Activated T-helper 17 cell treated with anti-CD3 and anti-CD28 coated beads, Interleukin-2, amount 50 U/mL, for 72 hours (primary cell): ENCODE results near the gene AADACL2. TPM values are rescaled to one million over a fixed set of nuclear protein-coding genes. Genes with fewer than 3 reads are reported as not detected.
"Not testable (repeated sequence)": the region's sequence is repeated elsewhere in the genome, so short reads cannot be mapped to it uniquely, and the experiment has no call there.

Experiments used
- ATAC-seq: fragments of 150-1000 bp; cut with Tn5 transposase; replicated peaks from 2 replicates; pipeline ENCODE4 v1.10.0; 2021; ENCODE audit warnings: mild to moderate bottlenecking, moderate library complexity
- H3K27ac Mint-ChIP-seq: one replicate; pipeline ENCODE4 v1.8.0; 2022; ENCODE audit warnings: mixed read lengths
- H3K27me3 Mint-ChIP-seq: one replicate; pipeline ENCODE4 v1.8.0; 2022; ENCODE audit warnings: mixed read lengths
- H3K36me3 Mint-ChIP-seq: one replicate; pipeline ENCODE4 v1.8.0; 2022; ENCODE audit warnings: low read depth, mild to moderate bottlenecking, mixed read lengths
- H3K4me1 Mint-ChIP-seq: one replicate; pipeline ENCODE4 v1.8.0; 2022; ENCODE audit warnings: mixed read lengths
- H3K4me3 Mint-ChIP-seq: one replicate; pipeline ENCODE4 v1.8.0; 2022; ENCODE audit warnings: mild to moderate bottlenecking, mixed read lengths
- H3K9me3 Mint-ChIP-seq: one replicate; pipeline ENCODE4 v1.8.0; 2022; ENCODE audit warnings: mixed read lengths
- total RNA-seq, 2 donors: library from RNA; stranded (reverse); gene quantifications; one replicate each; pipeline ENCODE4 v1.2.3, GENCODE V29; 2022

Gene AADACL2
- total RNA-seq, 2 donors from 2014 or later = not detected

DNA sequence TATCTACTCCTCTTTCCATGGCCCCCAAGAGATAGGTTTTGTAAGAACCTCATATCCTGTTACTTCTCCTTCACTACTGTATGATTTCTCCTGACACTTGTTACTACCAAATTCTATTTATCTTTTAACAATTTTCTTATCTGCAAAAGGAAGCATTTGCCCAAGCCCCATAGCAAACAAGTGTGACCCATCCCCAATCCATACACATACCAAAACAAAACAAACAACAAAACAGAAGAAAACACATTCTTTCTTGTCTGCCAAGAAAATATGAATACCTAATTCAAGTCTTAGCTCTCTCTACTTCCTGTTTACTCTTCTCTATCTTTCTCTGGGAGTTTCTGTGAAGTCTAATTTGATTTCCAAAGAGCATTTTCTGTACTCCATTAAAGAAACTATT is 41.2 kb downstream of the AADACL2 start:
- H3K36me3 Mint-ChIP-seq = no peaks in the 10 kb centered on the region
- H3K4me1 Mint-ChIP-seq = no peaks in the 10 kb centered on the region
- no peak overlapping the region for H3K27ac Mint-ChIP-seq
- no peak overlapping the region for H3K4me3 Mint-ChIP-seq
- ATAC-seq = no peak
- peaks cover 11% of the 10 kb centered on the region for H3K27me3 Mint-ChIP-seq
- H3K9me3 Mint-ChIP-seq = no peaks in the 10 kb centered on the region

DNA sequence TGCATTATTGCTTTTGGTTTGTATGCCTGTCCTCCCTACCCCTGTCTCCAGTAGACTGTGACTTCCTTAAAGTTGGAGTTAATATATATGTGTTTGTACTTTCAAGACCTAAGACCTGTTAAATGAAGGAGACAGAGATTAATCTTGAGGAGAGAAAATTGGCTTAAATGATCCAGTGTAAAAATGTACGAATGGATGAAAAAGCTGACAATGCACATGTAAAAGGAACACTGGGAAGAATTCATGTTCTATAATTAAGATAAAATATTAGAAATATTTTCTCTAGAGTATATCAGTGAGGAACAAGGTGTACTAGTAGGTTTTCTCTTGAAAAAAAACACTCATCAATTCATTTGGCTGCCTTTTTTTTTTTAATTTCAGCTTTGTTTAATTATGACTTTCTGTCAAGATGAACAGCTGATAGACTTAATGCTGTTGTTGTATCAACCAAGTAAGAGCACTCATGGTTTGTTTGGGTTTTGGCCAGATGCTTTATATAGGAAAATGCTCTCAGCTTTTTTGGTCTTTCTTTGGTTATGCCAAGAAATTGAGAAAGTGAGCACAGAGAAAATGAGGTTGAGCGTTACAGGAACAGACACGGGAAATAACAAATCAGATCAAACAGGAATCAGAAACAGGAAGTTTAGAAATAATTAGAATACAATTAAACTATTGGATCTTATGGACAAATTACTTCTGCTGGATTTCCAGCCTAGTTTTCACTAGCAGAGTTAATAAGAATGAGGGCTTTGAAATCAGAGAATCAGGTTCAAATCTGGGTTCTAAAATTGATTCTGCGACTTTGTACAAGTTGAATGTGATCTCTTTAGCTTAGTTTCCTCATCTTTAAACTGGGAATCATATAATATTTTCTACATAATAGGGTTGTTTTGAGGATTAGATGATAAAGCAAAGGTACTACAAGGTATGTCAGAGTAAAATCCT is 41.9 kb downstream of the AADACL2 start:
- Mint-ChIP-seq H3K4me3 (no peak overlapping the region), H3K27me3 (peaks cover 11% of the 10 kb centered on the region), H3K36me3 (no peaks in the 10 kb centered on the region), H3K4me1 (no peaks in the 10 kb centered on the region), H3K9me3 (no peaks in the 10 kb centered on the region), H3K27ac (no peak overlapping the region)
- no peak for ATAC-seq

DNA sequence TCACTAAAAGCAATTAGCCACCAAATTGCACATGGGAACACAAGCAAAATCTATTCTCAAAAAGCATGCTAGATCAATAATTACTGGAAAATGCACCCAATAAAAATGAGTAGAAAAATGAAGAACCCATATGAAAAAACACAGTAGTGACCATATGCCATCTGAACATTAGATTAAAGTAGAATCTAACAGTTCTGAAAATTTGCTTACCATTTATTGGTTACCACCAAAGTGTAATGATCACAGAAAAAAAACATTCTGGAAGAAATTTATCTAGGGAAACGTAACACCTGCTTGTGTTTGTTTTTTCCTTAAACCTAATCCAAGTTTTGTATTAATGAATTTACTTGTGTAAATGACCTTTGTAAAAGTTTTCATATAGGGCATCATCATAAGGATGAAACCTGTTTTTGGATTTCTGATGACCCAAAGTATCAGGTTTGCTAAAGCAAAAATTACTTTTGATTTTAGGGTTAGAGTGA is 42.6 kb downstream of the AADACL2 start:
- Mint-ChIP-seq H3K4me3 (no peak overlapping the region), H3K27ac (no peak overlapping the region), H3K36me3 (no peaks in the 10 kb centered on the region), H3K27me3 (peaks cover 11% of the 10 kb centered on the region), H3K4me1 (no peaks in the 10 kb centered on the region), H3K9me3 (no peaks in the 10 kb centered on the region)
- ATAC-seq = no peak

DNA sequence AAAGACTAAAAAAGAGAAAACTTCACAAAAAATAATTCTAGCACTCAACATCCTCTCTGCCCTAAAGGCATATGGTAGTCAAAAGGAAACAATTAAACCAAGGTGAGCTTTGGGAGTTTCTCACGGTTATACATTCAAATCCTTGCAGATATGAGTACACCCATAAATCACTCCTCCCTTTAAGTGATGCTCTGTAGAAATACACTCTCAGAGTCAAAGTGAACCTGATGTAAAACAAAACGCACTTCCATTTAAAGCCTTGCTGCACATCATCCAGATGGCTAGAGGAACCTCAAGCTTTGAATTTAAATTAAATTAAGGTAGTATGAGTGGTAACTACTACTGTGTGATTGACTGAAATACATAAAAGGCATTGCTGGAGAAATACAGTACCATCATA is 44.2 kb downstream of the AADACL2 start:
- Mint-ChIP-seq H3K4me3 (no peak overlapping the region), H3K9me3 (no peaks in the 10 kb centered on the region), H3K27me3 (peaks cover 11% of the 10 kb centered on the region), H3K27ac (no peak overlapping the region), H3K4me1 (no peaks in the 10 kb centered on the region), H3K36me3 (no peaks in the 10 kb centered on the region)
- no peak for ATAC-seq

DNA sequence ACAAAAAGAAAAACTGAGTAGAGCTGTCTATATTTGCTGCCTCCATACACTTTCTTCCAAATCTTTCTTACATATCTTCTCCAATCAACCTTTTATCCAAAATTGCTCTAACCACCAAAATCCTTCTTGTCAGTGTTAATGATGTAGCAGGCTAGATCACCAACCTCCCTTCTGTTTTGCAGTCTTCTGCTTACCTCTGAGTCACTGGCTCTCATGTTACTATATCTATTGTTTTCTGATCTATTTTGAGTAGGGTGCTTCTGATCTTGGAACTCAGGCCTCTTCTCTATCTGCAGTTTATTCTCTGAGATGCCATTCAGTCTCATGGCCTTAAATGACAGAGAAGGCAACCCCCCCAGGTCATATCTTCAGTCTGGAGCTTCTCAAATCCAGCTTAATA is 53.9 kb downstream of the AADACL2 start:
- no peak overlapping the region for H3K4me3 Mint-ChIP-seq
- no peak overlapping the region for H3K27ac Mint-ChIP-seq
- H3K4me1 Mint-ChIP-seq = no peaks in the 10 kb centered on the region
- H3K9me3 Mint-ChIP-seq = no peaks in the 10 kb centered on the region
- H3K36me3 Mint-ChIP-seq = no peaks in the 10 kb centered on the region
- no peak for ATAC-seq
- peaks cover 4% of the 10 kb centered on the region for H3K27me3 Mint-ChIP-seq

DNA sequence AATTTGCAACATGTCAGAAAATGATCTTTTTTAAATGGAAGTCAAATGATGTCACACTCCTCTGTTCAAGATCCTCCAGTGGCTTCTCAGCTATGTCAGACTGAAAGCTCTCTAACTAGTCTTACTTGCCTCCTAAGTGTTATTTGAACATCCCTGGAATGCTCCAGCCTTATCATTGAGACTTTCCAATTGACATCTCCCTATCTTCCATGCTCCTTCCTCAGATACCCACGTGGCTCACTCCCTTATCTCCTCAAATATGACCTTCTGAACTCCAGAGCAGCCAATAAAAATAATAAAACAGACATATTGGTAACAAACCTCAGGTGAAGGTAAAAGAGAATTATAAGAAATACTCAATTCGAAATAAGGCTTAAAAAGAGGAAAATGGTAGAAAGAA is 54.7 kb downstream of the AADACL2 start:
- H3K27ac Mint-ChIP-seq = no peak overlapping the region
- no peaks in the 10 kb centered on the region for H3K4me1 Mint-ChIP-seq
- no peaks in the 10 kb centered on the region for H3K36me3 Mint-ChIP-seq
- ATAC-seq = no peak
- no peak overlapping the region for H3K4me3 Mint-ChIP-seq
- no peaks in the 10 kb centered on the region for H3K9me3 Mint-ChIP-seq
- H3K27me3 Mint-ChIP-seq = peaks cover 4% of the 10 kb centered on the region

DNA sequence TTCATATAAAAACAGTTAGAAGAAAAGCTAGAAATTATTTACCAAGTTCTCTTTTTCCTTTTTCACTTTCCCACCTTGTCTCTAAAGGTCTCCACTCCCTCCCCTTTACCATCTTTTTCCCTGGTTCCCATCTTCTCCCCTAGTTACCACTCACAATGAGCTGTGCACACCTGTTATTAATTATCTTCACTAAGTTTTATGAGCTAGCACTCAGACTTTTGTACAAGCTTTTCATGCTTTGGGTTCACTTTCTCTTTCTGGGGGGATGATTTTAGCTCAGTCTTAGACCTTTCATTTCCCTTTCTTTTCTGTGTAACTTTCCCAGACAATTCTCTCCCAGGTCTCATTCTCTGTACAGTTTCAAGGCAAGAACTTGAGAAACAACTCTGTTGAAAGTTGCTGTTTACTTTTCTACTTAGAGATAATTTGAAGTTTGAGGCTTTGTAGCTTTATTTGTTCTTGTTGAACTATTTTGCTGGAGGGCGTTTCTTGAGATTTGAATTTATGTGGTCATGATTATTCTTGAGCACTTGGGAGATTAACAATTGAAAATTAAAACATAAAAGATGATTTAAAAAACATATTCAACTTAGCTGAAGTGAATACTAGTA is 56.2 kb downstream of the AADACL2 start:
- Mint-ChIP-seq H3K4me3 (no peak overlapping the region), H3K27ac (no peak overlapping the region), H3K9me3 (no peaks in the 10 kb centered on the region), H3K36me3 (no peaks in the 10 kb centered on the region), H3K27me3 (peaks cover 10% of the 10 kb centered on the region), H3K4me1 (no peaks in the 10 kb centered on the region)
- no peak for ATAC-seq

DNA sequence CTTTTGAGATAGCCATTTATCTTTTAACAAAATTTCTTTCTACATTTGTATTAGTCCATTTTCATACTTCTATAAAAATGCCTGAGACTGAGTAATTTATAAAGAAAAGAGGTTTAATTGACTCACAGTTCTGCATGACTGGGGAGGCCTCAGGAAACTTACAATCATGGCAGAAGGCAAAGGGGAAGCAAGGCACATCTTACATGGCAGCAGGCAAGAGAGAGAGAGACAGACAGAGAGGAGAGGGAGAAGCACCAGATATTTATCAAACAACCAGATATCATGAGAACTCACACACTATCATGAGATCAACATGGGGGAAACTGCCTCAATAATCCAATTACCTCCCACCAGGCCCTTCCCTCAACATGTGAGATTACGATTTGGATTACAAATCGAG is 57.0 kb downstream of the AADACL2 start:
- not testable (repeated sequence) for H3K36me3 Mint-ChIP-seq, H3K4me3 Mint-ChIP-seq, H3K27ac Mint-ChIP-seq, ATAC-seq, H3K4me1 Mint-ChIP-seq, H3K9me3 Mint-ChIP-seq, H3K27me3 Mint-ChIP-seq

DNA sequence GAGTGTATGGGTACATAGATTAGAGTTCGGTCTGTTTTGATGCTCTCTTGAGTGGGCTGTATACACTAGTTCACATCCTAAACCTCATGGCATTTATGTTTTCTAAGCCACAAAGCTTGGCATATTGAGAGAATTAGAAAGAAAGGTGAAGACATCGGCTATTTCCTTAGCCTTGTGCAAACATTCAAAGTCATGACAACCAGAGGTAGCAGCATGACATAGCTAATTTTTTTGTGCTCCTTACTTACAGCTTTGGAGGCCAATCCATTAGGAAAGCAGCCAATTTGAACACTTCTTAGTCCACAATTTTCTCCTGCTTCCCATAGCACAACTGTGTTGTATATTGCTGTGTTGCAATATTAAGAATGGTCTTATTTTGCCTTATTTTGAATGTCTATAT is 58.7 kb downstream of the AADACL2 start:
- Mint-ChIP-seq H3K36me3 (no peaks in the 10 kb centered on the region), H3K9me3 (no peaks in the 10 kb centered on the region), H3K27me3 (peaks cover 10% of the 10 kb centered on the region), H3K4me3 (no peak overlapping the region), H3K27ac (no peak overlapping the region), H3K4me1 (no peaks in the 10 kb centered on the region)
- no peak for ATAC-seq

DNA sequence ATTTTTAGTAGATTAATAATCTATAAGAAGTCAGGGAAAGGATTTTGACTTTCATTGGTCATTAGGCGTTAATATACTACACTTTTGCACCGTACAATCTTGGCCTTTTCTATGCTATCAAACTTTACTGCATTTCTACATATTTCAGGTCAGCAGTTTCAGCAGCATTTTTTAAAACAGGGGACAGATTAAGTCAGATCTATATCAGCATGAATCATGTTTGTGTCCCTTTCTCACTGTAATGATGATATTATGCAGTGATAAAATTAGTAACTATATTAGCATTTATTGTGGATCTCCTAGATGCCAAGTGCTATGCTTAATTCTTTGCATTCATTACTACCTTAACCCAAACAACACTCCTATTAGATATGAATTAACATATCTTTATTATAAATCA is 59.9 kb downstream of the AADACL2 start:
- Mint-ChIP-seq H3K4me1 (no peaks in the 10 kb centered on the region), H3K9me3 (no peaks in the 10 kb centered on the region), H3K27me3 (peaks cover 10% of the 10 kb centered on the region), H3K36me3 (no peaks in the 10 kb centered on the region), H3K27ac (no peak overlapping the region), H3K4me3 (no peak overlapping the region)
- ATAC-seq = no peak

DNA sequence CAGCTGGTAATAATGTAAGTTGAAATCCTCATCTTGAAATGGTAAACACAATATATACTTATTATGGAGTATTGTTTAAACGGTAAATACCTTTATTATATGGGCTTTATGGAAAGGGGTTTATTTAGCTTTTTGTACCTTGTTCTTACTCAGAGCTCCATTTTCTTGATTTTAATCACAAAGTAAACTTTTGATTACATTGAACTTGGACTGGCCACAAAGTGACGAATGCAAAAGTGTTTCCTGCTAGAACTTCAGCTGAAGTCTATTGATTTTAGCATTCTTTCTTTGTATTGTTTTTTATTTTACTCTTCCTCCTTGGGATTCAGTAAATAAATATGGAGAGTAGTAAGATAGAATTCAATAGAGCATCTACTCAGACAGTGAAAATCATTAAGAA is 60.4 kb downstream of the AADACL2 start:
- peaks cover 10% of the 10 kb centered on the region for H3K27me3 Mint-ChIP-seq
- no peak overlapping the region for H3K4me3 Mint-ChIP-seq
- no peaks in the 10 kb centered on the region for H3K9me3 Mint-ChIP-seq
- H3K27ac Mint-ChIP-seq = no peak overlapping the region
- ATAC-seq = no peak
- H3K4me1 Mint-ChIP-seq = no peaks in the 10 kb centered on the region
- no peaks in the 10 kb centered on the region for H3K36me3 Mint-ChIP-seq

DNA sequence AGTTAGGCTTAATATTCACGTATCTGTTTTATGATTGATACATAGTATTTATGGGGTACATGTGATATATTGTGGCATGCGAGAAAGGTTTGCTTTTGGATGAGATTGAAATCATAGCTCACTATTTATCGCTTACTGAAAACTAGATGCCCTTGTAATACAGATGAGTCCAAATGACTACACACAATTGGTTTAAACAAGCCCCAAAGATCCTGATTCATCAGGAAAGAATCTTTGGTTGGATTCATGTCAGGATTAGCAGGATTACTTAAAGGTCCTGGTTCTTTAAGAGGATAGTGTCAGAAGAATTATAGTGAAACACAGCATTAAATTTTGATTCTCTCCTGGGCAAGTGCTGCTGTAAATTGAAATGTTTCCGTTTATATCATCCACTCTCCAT is 61.5 kb downstream of the AADACL2 start:
- no peaks in the 10 kb centered on the region for H3K36me3 Mint-ChIP-seq
- no peak overlapping the region for H3K27ac Mint-ChIP-seq
- no peak for ATAC-seq
- no peaks in the 10 kb centered on the region for H3K4me1 Mint-ChIP-seq
- H3K4me3 Mint-ChIP-seq = no peak overlapping the region
- no peaks in the 10 kb centered on the region for H3K9me3 Mint-ChIP-seq
- peaks cover 5% of the 10 kb centered on the region for H3K27me3 Mint-ChIP-seq

DNA sequence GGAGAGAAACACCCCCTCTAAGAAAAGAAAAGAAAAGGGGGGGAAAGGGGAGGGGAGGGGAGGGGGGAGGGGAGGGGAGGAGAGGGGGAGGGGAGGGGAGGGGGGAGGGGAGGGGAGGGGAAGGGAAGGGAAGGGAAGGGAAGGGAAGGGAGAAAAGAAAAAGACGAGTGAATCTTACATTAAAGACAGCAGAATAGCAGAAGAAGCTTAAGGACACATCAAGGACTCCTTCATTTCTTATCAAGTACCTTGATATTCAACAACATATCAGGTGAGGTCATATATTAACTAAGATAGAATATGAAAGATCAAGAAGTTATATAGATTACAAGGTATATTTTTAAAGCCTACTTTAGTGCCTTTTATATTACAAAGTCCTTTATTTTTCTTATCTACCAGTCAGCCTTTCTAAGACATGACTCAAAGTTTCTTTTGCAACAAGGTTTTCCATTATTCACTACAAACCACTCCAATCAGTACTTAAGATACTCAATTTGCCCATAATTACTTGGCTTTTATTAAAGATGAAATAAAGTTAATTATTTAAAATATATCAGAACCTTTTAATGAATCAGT is 62.5 kb downstream of the AADACL2 start:
- no peaks in the 10 kb centered on the region for H3K9me3 Mint-ChIP-seq
- H3K4me3 Mint-ChIP-seq = no peak overlapping the region
- no peaks in the 10 kb centered on the region for H3K4me1 Mint-ChIP-seq
- no peak for ATAC-seq
- no peak overlapping the region for H3K27ac Mint-ChIP-seq
- peaks cover 5% of the 10 kb centered on the region for H3K27me3 Mint-ChIP-seq
- no peaks in the 10 kb centered on the region for H3K36me3 Mint-ChIP-seq

DNA sequence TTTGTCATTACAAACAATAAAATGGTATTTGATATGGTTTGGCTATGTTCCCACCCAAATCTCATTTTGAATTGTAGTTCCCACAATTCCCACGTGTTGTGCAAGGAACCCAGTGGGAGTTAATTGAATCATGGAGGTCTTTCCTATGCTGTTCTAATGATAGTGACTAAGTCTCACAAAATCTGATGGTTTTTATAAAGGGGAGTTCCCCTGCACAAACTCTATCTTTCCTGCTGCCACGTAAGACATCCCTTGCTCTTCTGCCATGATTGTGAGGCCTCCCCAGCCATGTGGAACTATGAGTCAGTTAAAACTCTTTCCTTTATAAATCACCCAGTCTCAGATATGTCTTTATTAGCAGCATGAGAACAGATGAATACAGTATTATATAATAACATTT is 64.7 kb downstream of the AADACL2 start:
- no peak overlapping the region for H3K27ac Mint-ChIP-seq
- no peak overlapping the region for H3K4me3 Mint-ChIP-seq
- no peaks in the 10 kb centered on the region for H3K36me3 Mint-ChIP-seq
- peaks cover 9% of the 10 kb centered on the region for H3K27me3 Mint-ChIP-seq
- H3K9me3 Mint-ChIP-seq = no peaks in the 10 kb centered on the region
- no peak for ATAC-seq
- no peaks in the 10 kb centered on the region for H3K4me1 Mint-ChIP-seq

DNA sequence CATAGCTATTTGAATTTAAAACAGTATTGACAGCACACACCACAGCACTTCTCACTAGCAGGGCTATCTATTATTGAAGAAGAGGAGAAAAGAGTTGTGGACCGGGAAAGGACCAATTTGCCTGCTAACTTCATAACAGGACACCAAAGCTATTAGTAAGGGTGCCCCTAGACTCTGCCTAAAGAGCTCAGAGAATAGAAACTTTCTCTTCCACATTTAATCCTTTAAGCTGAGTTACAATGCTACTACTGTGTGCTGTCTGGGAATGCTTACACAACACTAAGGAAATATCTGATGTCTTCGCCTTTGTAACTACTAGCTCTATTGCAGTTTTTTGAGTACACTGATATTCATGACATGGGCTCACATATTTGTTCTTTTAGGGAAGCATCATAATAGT is 66.7 kb downstream of the AADACL2 start:
- no peak for ATAC-seq
- H3K27ac Mint-ChIP-seq = no peak overlapping the region
- H3K36me3 Mint-ChIP-seq = no peaks in the 10 kb centered on the region
- no peak overlapping the region for H3K4me3 Mint-ChIP-seq
- peaks cover 4% of the 10 kb centered on the region for H3K27me3 Mint-ChIP-seq
- no peaks in the 10 kb centered on the region for H3K4me1 Mint-ChIP-seq
- no peaks in the 10 kb centered on the region for H3K9me3 Mint-ChIP-seq
